ENCODE measurements around the gene CAB39.

DNA sequence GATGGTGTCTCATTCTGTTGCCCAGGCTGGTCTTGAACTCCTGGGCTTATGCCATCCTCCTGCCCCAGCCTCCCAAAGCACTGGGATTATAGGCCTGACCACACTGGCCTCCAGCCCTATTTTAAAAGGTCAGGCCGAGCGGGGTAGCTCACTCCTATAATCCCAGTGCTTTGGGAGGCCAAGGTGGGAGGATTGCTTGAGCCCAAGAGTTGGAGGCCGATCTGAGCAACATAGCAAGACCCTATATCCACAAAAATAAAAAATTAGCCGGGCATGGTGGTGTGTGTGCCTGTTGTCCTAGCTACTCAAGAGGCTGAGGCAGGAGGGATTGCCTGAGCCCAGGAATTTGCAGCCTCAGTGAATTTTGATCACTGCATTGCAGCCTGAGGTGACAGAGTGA is 3.9 kb downstream of the CAB39 start:
- no peak for TF ChIP-seq POLR2A (IDR thresholded peaks at IDR 0.05)
- TF ChIP-seq, protein P1, sequence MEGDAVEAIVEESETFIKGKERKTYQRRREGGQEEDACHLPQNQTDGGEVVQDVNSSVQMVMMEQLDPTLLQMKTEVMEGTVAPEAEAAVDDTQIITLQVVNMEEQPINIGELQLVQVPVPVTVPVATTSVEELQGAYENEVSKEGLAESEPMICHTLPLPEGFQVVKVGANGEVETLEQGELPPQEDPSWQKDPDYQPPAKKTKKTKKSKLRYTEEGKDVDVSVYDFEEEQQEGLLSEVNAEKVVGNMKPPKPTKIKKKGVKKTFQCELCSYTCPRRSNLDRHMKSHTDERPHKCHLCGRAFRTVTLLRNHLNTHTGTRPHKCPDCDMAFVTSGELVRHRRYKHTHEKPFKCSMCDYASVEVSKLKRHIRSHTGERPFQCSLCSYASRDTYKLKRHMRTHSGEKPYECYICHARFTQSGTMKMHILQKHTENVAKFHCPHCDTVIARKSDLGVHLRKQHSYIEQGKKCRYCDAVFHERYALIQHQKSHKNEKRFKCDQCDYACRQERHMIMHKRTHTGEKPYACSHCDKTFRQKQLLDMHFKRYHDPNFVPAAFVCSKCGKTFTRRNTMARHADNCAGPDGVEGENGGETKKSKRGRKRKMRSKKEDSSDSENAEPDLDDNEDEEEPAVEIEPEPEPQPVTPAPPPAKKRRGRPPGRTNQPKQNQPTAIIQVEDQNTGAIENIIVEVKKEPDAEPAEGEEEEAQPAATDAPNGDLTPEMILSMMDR (IDR thresholded peaks at IDR 0.05), result no peak
